ENCODE results near the gene SLX4IP. TPM values are rescaled to one million over a fixed set of nuclear protein-coding genes. Genes with fewer than 3 reads are reported as not detected.

Gene SLX4IP
- total RNA-seq, 4 donors from 2014 or later, result 1.3 to 3.0 (median 1.9) TPM

DNA sequence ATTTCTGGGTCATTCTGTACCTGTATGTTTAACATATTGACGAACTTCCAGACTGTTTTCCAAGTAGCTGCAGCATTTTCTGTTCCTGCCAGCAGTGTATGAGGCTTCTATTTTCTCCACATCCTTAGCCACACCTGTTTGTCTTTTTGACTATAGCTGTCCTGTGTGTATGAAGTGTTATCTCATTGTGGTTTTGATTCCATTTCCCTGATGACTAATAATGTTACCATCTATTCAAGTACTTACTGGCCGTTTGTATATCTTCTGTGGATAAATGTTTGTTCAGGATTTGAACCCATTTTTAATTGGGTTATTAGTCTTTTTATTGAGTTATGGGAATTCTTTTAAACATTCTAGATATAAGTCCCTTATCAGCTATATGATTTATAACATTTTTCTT, 143.5 kb downstream of the SLX4IP start:
- 53 to 100% methylated on average over 1 to 2 of the region's 2 CpGs for WGBS, 2 donors (ENCODE audit: low coverage in 1 of 2)

DNA sequence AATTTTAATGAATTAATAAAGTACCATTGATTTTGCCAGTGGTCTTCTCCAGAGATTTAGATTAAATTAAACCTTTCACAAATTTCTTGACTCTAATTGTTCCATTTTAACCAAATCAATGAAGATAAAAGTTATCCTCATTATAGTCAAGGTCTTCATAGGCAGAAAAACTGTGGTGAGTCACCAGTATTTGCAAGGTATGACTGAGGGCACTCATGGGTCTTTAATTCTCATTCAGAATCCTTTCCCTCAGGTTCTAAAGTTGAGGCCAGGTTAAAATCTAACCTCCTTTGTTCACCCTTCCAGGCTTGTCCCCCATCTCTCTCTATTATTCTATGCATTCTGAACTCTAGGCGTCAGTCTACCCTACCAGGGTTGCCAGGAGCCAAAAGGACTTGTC, 144.8 kb downstream of the SLX4IP start:
- no peaks in the 10 kb centered on the region for H3K4me1 ChIP-seq
- no peaks in the 10 kb centered on the region for H3K9me3 ChIP-seq
- TF ChIP-seq EP300 (IDR thresholded peaks at IDR 0.05) (no peak), POLR2A (IDR thresholded peaks at IDR 0.05) (no peak), POLR2AphosphoS5 (IDR thresholded peaks at IDR 0.05) (no peak)
- TF ChIP-seq, protein P1, sequence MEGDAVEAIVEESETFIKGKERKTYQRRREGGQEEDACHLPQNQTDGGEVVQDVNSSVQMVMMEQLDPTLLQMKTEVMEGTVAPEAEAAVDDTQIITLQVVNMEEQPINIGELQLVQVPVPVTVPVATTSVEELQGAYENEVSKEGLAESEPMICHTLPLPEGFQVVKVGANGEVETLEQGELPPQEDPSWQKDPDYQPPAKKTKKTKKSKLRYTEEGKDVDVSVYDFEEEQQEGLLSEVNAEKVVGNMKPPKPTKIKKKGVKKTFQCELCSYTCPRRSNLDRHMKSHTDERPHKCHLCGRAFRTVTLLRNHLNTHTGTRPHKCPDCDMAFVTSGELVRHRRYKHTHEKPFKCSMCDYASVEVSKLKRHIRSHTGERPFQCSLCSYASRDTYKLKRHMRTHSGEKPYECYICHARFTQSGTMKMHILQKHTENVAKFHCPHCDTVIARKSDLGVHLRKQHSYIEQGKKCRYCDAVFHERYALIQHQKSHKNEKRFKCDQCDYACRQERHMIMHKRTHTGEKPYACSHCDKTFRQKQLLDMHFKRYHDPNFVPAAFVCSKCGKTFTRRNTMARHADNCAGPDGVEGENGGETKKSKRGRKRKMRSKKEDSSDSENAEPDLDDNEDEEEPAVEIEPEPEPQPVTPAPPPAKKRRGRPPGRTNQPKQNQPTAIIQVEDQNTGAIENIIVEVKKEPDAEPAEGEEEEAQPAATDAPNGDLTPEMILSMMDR (IDR thresholded peaks at IDR 0.05), result no peak
- H3K27ac ChIP-seq, result no peak overlapping the region
- H3K4me3 ChIP-seq, result no peak overlapping the region
- H3K36me3 ChIP-seq, result no peaks in the 10 kb centered on the region
- no peak for ATAC-seq
- H3K27me3 ChIP-seq, result no peaks in the 10 kb centered on the region
- 83 to 92% methylated on average over 1 of the region's 1 CpG for WGBS, 2 donors (ENCODE audit: low coverage in 1 of 2)

More for the DNA sequence above, 143.5 kb downstream of the SLX4IP start:
- ATAC-seq, result no peak
- H3K27ac ChIP-seq, result no peak overlapping the region
- no peaks in the 10 kb centered on the region for H3K27me3 ChIP-seq
- H3K4me1 ChIP-seq, result no peaks in the 10 kb centered on the region
- H3K4me3 ChIP-seq, result no peak overlapping the region
- no peaks in the 10 kb centered on the region for H3K36me3 ChIP-seq
- no peaks in the 10 kb centered on the region for H3K9me3 ChIP-seq
- TF ChIP-seq, protein P1 (IDR thresholded peaks at IDR 0.05), result no peak
- TF ChIP-seq EP300 (IDR thresholded peaks at IDR 0.05) (no peak), POLR2A (IDR thresholded peaks at IDR 0.05) (no peak), POLR2AphosphoS5 (IDR thresholded peaks at IDR 0.05) (no peak)

DNA sequence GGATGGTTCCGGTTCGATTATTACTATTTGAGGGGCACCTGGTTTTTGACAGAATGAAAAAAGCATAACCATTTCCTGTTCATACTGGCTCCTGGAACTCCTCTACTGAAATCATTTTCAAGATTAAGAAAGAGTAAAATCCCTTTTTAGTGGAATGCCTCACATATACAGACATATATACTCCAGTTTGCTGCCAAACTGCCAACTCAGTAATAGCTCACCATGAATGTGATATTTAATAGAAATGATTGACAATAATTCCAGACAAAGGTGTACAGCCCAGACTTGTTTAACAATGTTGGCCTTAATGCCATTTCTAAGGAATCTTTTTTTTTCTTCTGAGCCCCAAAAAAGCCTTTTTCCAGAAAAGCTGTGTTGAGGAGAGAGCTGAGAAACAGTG, 145.6 kb downstream of the SLX4IP start:
- WGBS, 2 donors (ENCODE audit: low coverage in 1 of 2), result 100% methylated on average over 2 of the region's 2 CpGs; no CpG with 5 or more reads in 1 of the 2 donors
- H3K9me3 ChIP-seq, result no peaks in the 10 kb centered on the region
- ATAC-seq, result no peak
- no peaks in the 10 kb centered on the region for H3K4me1 ChIP-seq
- no peaks in the 10 kb centered on the region for H3K27me3 ChIP-seq
- no peaks in the 10 kb centered on the region for H3K36me3 ChIP-seq
- TF ChIP-seq, protein P1 (IDR thresholded peaks at IDR 0.05), result no peak
- no peak for TF ChIP-seq POLR2A (IDR thresholded peaks at IDR 0.05)
- TF ChIP-seq POLR2AphosphoS5 (IDR thresholded peaks at IDR 0.05), result no peak
- no peak for TF ChIP-seq EP300 (IDR thresholded peaks at IDR 0.05)
- H3K27ac ChIP-seq, result no peak overlapping the region
- H3K4me3 ChIP-seq, result no peak overlapping the region

DNA sequence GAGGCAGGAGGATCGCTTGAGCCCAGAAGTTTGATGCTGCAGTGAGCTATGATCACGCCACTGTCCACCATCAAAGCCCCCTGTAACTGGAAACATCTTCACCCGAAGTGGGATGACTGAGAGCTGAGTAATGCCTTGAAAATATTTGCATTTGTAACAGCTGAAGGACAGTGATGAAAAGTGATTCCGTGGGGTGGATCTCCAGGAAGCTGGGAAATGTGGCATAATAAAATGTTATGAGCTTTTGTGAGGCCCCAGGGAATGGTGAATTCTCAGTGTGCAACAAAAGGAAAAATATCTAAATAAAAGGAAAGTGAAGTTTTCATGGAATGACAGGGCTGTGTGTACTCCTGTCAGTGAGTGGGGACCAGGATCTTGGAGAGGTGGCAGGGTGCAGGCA, 146.7 kb downstream of the SLX4IP start:
- no peaks in the 10 kb centered on the region for H3K9me3 ChIP-seq
- no peaks in the 10 kb centered on the region for H3K36me3 ChIP-seq
- no peaks in the 10 kb centered on the region for H3K27me3 ChIP-seq
- ATAC-seq, result no peak
- 47 to 51% methylated on average over 4 of the region's 4 CpGs for WGBS, 2 donors (ENCODE audit: low coverage in 1 of 2)
- no peak overlapping the region for H3K27ac ChIP-seq
- TF ChIP-seq EP300 (IDR thresholded peaks at IDR 0.05) (no peak), POLR2AphosphoS5 (IDR thresholded peaks at IDR 0.05) (no peak), POLR2A (IDR thresholded peaks at IDR 0.05) (no peak)
- no peak overlapping the region for H3K4me3 ChIP-seq
- no peaks in the 10 kb centered on the region for H3K4me1 ChIP-seq

DNA sequence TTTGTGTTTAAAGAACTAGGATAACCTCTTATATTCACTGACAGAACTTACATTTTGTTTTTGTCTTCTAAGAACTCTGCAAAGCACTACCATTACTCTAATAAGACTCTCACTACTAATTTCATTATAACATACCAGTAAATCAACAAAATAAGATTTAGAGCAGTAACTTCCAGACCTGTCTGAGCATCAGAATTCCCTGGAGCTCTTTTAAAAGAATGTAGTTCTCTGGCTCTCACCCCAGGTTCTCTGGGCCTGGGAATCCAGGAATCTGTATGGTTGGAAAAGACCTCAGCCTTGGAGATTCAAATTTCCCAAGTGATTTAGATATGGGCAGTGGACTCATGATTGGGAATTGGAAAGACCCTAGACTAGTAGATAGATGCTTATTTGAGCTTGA, 149.3 kb downstream of the SLX4IP start:
- Histone ChIP-seq H3K4me3 (no peak overlapping the region), H3K27ac (no peak overlapping the region), H3K36me3 (no peaks in the 10 kb centered on the region), H3K27me3 (no peaks in the 10 kb centered on the region), H3K4me1 (no peaks in the 10 kb centered on the region), H3K9me3 (no peaks in the 10 kb centered on the region)
- no peak for TF ChIP-seq POLR2A (IDR thresholded peaks at IDR 0.05)
- TF ChIP-seq, protein P1 (IDR thresholded peaks at IDR 0.05), result no peak
- no peak for TF ChIP-seq POLR2AphosphoS5 (IDR thresholded peaks at IDR 0.05)
- TF ChIP-seq EP300 (IDR thresholded peaks at IDR 0.05), result no peak
- ATAC-seq, result no peak

Data from gastroesophageal sphincter (tissue), 4 donors.